ENCODE results near the gene RAB15. TPM values are rescaled to one million over a fixed set of nuclear protein-coding genes. Genes with fewer than 3 reads are reported as not detected.

The RAB15 gene
- total RNA-seq, 1 experiment from 2014 or later, result 3.3 TPM

DNA sequence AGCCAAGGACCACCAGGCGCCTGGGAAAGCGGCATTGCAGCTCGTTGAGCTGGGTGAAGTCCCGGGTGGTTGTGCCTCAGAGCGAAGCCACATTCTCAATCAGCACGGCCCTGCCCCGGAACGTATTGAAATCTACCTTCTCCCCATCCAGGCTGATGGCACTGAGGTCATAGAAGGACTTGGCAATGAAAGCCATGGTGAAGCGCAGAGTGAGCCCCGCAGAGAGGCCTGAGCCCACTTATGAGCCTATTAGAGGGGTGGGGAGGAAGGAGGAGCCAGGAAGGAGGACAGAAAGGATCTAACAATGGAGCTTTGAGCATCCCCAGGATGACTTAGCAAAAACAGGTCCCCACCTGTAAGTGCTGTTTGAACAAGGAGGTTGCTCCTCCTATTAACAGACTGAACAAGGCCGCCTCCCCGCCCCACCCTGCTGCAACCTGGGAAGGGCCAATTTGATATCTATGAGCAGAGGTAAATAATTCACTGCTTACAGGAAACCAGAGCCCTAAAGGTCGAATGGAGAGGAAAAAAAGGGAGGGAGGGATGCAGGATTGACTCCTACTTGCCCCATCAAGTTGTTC, 29.5 kb downstream of the RAB15 start, which contains the start of gene GPX2:
TSS of gene GPX2 (minus strand) at position 215 of the 581 bp plus-strand sequence. CDS start at position 196, 19 bp downstream.
- H2AFZ ChIP-seq (ENCODE audit: low read depth, low read length, poor library complexity, severe bottlenecking), result no peak within 1 kb of the TSS
- H3K9me2 ChIP-seq (ENCODE audit: insufficient read depth), result no peaks in the 10 kb centered on the region
- no peak for ATAC-seq
- TF ChIP-seq YY1 (IDR thresholded peaks at IDR 0.05; ENCODE audit: extremely low read depth, insufficient replicate concordance, low read depth, low read length) (no peak), REST (IDR thresholded peaks at IDR 0.05; ENCODE audit: low read depth) (no peak), EGR1 (IDR thresholded peaks at IDR 0.05; ENCODE audit: low read depth) (no peak), CTCF (IDR thresholded peaks at IDR 0.05 in 2 of 3, conservative IDR thresholded peaks at IDR 0.05 in 1 of 3; ENCODE audit: borderline replicate concordance in 1 of 3, insufficient read depth in 1 of 3, low read depth in 2 of 3, low read length in 2 of 3) (no peak), SP1 (IDR thresholded peaks at IDR 0.05; ENCODE audit: low read depth) (no peak), EZH2phosphoT487 (IDR thresholded peaks at IDR 0.05; ENCODE audit: borderline replicate concordance) (no peak), CBX3 (IDR thresholded peaks at IDR 0.05; ENCODE audit: low read depth) (no peak), TCF7L2 (IDR thresholded peaks at IDR 0.05; ENCODE audit: borderline replicate concordance, extremely low read depth, insufficient read depth, insufficient read length) (no peak), ZNF274 (IDR thresholded peaks at IDR 0.05; ENCODE audit: low read depth, low read length) (no peak), POLR2A (IDR thresholded peaks at IDR 0.05; ENCODE audit: borderline replicate concordance, extremely low read depth, insufficient read depth, insufficient read length) (no peak), RAD21 (IDR thresholded peaks at IDR 0.05; ENCODE audit: low read depth) (no peak), ZFX (IDR thresholded peaks at IDR 0.05) (no peak), CEBPB (IDR thresholded peaks at IDR 0.05; ENCODE audit: low read depth) (no peak), ELF1 (IDR thresholded peaks at IDR 0.05; ENCODE audit: borderline replicate concordance, low read depth) (no peak)
- TF ChIP-seq, protein P1, sequence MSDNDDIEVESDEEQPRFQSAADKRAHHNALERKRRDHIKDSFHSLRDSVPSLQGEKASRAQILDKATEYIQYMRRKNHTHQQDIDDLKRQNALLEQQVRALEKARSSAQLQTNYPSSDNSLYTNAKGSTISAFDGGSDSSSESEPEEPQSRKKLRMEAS (IDR thresholded peaks at IDR 0.05), result no peak
- H3K79me2 ChIP-seq (ENCODE audit: insufficient read depth, low read length), result no peaks in the 10 kb centered on the region; the same call in 1 of the 2 replicates
- H3K4me3 ChIP-seq (replicated peaks in 1 of 2; ENCODE audit: low read depth in 1 of 2, low read length in 2 of 2), result no peak within 1 kb of the TSS
- no peaks in the 10 kb centered on the region for H3K27me3 ChIP-seq (ENCODE audit: insufficient read depth, low read length)
- ChIA-PET CTCF (no interaction called here), POLR2A (no interaction called here), RAD21 (ENCODE audit: low non-redundant PET in 1 of 2, low total read pairs in 2 of 2, uncharacterized antibody in 2 of 2, unreplicated experiment in 2 of 2) (no interaction called here)
- BruUV-seq (replicated peaks), result no TSS peak
- H3K4me1 ChIP-seq (ENCODE audit: control insufficient read depth in 1 of 2, insufficient read depth in 2 of 2, low read length in 2 of 2), result no peaks in the 10 kb centered on the region
- no peaks in the 10 kb centered on the region for H4K20me1 ChIP-seq (ENCODE audit: insufficient read depth)
- DNase-seq (ENCODE audit: low read depth, low spot score), result no peak
- H3K27ac ChIP-seq (ENCODE audit: low read depth, low read length), result no peak within 1 kb of the TSS
- no peak within 1 kb of the TSS for H3K4me2 ChIP-seq (ENCODE audit: low read length)
- no peaks in the 10 kb centered on the region for H3K9me3 ChIP-seq (ENCODE audit: control insufficient read depth in 1 of 2, insufficient read depth in 1 of 2, low read depth in 1 of 2, low read length in 2 of 2)
- H3K9ac ChIP-seq (ENCODE audit: low read length), result no peak within 1 kb of the TSS
- intact Hi-C loops (cut with micrococcal nuclease), result no loop called here
- H3K36me3 ChIP-seq (ENCODE audit: control insufficient read depth in 1 of 2, insufficient read depth in 2 of 2, low read length in 2 of 2), result no peaks in the 10 kb centered on the region
